ENCODE measurements around the gene EFNB3.

The EFNB3 gene

DNA sequence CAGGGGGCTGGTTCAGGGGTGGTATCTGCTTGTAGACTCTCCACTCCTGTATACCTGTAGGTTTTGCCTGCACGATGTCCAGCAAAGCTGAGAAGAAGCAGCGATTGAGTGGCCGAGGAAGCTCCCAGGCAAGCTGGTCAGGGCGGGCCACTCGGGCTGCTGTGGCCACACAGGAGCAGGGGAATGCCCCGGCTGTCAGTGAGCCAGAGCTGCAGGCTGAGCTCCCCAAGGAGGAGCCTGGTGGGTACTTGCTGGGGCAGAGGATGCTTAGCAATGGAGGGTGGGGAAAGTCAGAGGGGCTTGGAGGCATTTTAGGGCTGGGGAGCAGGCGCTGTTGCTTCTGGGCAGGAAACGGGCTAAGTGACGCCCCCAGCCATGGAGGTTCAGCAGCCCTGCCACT lies 14.7 kb downstream of the EFNB3 start:
- H3K27ac ChIP-seq, result no peak overlapping the region
- TF ChIP-seq, protein P1, sequence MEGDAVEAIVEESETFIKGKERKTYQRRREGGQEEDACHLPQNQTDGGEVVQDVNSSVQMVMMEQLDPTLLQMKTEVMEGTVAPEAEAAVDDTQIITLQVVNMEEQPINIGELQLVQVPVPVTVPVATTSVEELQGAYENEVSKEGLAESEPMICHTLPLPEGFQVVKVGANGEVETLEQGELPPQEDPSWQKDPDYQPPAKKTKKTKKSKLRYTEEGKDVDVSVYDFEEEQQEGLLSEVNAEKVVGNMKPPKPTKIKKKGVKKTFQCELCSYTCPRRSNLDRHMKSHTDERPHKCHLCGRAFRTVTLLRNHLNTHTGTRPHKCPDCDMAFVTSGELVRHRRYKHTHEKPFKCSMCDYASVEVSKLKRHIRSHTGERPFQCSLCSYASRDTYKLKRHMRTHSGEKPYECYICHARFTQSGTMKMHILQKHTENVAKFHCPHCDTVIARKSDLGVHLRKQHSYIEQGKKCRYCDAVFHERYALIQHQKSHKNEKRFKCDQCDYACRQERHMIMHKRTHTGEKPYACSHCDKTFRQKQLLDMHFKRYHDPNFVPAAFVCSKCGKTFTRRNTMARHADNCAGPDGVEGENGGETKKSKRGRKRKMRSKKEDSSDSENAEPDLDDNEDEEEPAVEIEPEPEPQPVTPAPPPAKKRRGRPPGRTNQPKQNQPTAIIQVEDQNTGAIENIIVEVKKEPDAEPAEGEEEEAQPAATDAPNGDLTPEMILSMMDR (IDR thresholded peaks at IDR 0.05; ENCODE audit: low read depth, low read length), result no peak
- H3K27me3 ChIP-seq (ENCODE audit: insufficient read depth, low read depth, severe bottlenecking), result peaks cover 3% of the 10 kb centered on the region
- no peaks in the 10 kb centered on the region for H3K9me3 ChIP-seq (ENCODE audit: severe bottlenecking)
- H3K4me3 ChIP-seq (ENCODE audit: low read depth, low read length), result no peak overlapping the region
- no peaks in the 10 kb centered on the region for H3K36me3 ChIP-seq
- DNase-seq, result no peak

- no peak for DNase-seq
- H3K27ac ChIP-seq, result no peak overlapping the region
- H3K4me3 ChIP-seq (ENCODE audit: low read depth, low read length), result no peak overlapping the region
- H3K9me3 ChIP-seq (ENCODE audit: severe bottlenecking), result no peaks in the 10 kb centered on the region
- peaks cover 3% of the 10 kb centered on the region for H3K27me3 ChIP-seq (ENCODE audit: insufficient read depth, low read depth, severe bottlenecking)
- H3K36me3 ChIP-seq, result no peaks in the 10 kb centered on the region
- TF ChIP-seq, protein P1 (IDR thresholded peaks at IDR 0.05; ENCODE audit: low read depth, low read length), result no peak
Measured at GRCh38 chr17:7720125-7720524, 15.1 kb downstream of the EFNB3 start.

GRCh38 chr17:7721612-7722011 lies 16.6 kb downstream of the EFNB3 start:
- Histone ChIP-seq H3K9me3 (ENCODE audit: severe bottlenecking) (no peaks in the 10 kb centered on the region), H3K4me3 (ENCODE audit: low read depth, low read length) (no peak overlapping the region), H3K27me3 (ENCODE audit: insufficient read depth, low read depth, severe bottlenecking) (no peaks in the 10 kb centered on the region), H3K36me3 (no peaks in the 10 kb centered on the region), H3K27ac (no peak overlapping the region)
- TF ChIP-seq, protein P1 (IDR thresholded peaks at IDR 0.05; ENCODE audit: low read depth, low read length), result no peak
- no peak for DNase-seq

- DNase-seq, result no peak
- TF ChIP-seq, protein P1 (IDR thresholded peaks at IDR 0.05; ENCODE audit: low read depth, low read length), result no peak
- Histone ChIP-seq H3K36me3 (no peaks in the 10 kb centered on the region), H3K27ac (no peak overlapping the region), H3K4me3 (ENCODE audit: low read depth, low read length) (no peak overlapping the region), H3K27me3 (ENCODE audit: insufficient read depth, low read depth, severe bottlenecking) (no peaks in the 10 kb centered on the region), H3K9me3 (ENCODE audit: severe bottlenecking) (no peaks in the 10 kb centered on the region)
Measured at GRCh38 chr17:7727886-7728285, 22.9 kb downstream of the EFNB3 start.

DNA sequence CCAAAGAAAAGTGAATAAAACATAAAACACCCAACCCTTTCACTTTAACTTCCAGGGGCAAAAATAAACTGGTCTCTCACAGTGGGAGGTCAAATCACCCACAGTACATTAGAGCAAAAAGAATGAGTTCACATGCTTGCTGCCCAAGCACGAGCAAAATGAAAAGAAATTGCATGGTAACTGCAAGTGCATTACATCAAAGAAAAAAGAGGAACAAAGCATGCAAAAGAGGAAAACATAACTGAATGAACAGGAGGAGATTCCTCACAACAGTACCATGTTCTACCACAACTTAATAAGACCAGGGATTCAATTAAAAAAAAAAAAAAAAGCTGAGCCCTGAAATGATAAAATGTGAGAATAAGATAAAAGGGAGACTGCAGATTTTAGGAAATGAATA lies 24.8 kb downstream of the EFNB3 start:
- H3K27me3 ChIP-seq (ENCODE audit: insufficient read depth, low read depth, severe bottlenecking), result no peaks in the 10 kb centered on the region
- no peaks in the 10 kb centered on the region for H3K9me3 ChIP-seq (ENCODE audit: severe bottlenecking)
- TF ChIP-seq, protein P1 (IDR thresholded peaks at IDR 0.05; ENCODE audit: low read depth, low read length), result no peak
- DNase-seq, result no peak
- H3K36me3 ChIP-seq, result no peaks in the 10 kb centered on the region
- no peak overlapping the region for H3K27ac ChIP-seq
- no peak overlapping the region for H3K4me3 ChIP-seq (ENCODE audit: low read depth, low read length)

- Histone ChIP-seq H3K9me3 (ENCODE audit: severe bottlenecking) (no peaks in the 10 kb centered on the region), H3K27me3 (ENCODE audit: insufficient read depth, low read depth, severe bottlenecking) (no peaks in the 10 kb centered on the region), H3K36me3 (no peaks in the 10 kb centered on the region), H3K4me3 (ENCODE audit: low read depth, low read length) (no peak overlapping the region), H3K27ac (no peak overlapping the region)
- DNase-seq, result no peak
- TF ChIP-seq, protein P1 (IDR thresholded peaks at IDR 0.05; ENCODE audit: low read depth, low read length), result no peak
Measured at GRCh38 chr17:7732981-7733539, 28.1 kb downstream of the EFNB3 start.
